Measurements from ENCODE around the gene PAK6.

Gene PAK6

DNA sequence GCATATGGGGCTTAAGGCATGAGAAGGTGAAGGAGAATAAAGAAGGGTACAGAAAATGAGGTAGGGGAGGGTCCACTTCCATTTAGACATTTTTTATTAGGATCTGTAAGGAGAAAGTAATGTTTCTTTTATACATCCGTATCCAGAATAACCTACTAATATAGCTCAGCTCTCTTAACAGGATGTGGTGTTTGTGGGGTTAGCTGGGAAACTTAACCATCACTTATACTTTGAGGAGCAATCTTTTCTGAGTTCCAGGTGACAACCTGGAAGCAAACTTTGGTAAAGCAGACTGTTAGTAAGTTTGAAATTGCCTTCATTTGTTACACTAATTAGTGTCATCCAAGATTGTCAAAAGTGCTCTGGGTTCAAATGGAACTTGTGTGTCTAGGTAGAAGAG, 41.4 kb upstream of the PAK6 start:
- Histone ChIP-seq H3K4me2 (ENCODE audit: low read length) (no peak overlapping the region), H3F3A (ENCODE audit: insufficient read depth, low read length) (no peaks in the 10 kb centered on the region; the same call in 1 of the 2 replicates), H3K79me2 (ENCODE audit: insufficient read depth, low read length) (peaks cover 12% of the 10 kb centered on the region; the same call in 1 of the 2 replicates), H3K4me1 (ENCODE audit: insufficient read depth, low read length, severe bottlenecking) (no peaks in the 10 kb centered on the region), H3K9me3 (ENCODE audit: low read length) (no peaks in the 10 kb centered on the region), H3K9ac (ENCODE audit: low read length) (no peak overlapping the region), H3K27ac (ENCODE audit: low read depth, low read length, poor library complexity, severe bottlenecking) (no peak overlapping the region), H4K20me1 (ENCODE audit: insufficient read depth, low read length) (no peaks in the 10 kb centered on the region), H3K4me3 (ENCODE audit: low read depth, low read length, poor library complexity, severe bottlenecking) (no peak overlapping the region), H3K27me3 (ENCODE audit: insufficient read depth, low read length) (no peaks in the 10 kb centered on the region), H2AFZ (ENCODE audit: low read length) (no peak overlapping the region), H3K36me3 (ENCODE audit: insufficient read depth, low read length) (peaks cover 94% of the 10 kb centered on the region), H3K9me2 (ENCODE audit: low read depth, low read length) (no peaks in the 10 kb centered on the region)
- TF ChIP-seq, protein P1, sequence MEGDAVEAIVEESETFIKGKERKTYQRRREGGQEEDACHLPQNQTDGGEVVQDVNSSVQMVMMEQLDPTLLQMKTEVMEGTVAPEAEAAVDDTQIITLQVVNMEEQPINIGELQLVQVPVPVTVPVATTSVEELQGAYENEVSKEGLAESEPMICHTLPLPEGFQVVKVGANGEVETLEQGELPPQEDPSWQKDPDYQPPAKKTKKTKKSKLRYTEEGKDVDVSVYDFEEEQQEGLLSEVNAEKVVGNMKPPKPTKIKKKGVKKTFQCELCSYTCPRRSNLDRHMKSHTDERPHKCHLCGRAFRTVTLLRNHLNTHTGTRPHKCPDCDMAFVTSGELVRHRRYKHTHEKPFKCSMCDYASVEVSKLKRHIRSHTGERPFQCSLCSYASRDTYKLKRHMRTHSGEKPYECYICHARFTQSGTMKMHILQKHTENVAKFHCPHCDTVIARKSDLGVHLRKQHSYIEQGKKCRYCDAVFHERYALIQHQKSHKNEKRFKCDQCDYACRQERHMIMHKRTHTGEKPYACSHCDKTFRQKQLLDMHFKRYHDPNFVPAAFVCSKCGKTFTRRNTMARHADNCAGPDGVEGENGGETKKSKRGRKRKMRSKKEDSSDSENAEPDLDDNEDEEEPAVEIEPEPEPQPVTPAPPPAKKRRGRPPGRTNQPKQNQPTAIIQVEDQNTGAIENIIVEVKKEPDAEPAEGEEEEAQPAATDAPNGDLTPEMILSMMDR (IDR thresholded peaks at IDR 0.05; ENCODE audit: low read length), result no peak
- TF ChIP-seq EZH2 (IDR thresholded peaks at IDR 0.05; ENCODE audit: borderline replicate concordance, low read length), result no peak

DNA sequence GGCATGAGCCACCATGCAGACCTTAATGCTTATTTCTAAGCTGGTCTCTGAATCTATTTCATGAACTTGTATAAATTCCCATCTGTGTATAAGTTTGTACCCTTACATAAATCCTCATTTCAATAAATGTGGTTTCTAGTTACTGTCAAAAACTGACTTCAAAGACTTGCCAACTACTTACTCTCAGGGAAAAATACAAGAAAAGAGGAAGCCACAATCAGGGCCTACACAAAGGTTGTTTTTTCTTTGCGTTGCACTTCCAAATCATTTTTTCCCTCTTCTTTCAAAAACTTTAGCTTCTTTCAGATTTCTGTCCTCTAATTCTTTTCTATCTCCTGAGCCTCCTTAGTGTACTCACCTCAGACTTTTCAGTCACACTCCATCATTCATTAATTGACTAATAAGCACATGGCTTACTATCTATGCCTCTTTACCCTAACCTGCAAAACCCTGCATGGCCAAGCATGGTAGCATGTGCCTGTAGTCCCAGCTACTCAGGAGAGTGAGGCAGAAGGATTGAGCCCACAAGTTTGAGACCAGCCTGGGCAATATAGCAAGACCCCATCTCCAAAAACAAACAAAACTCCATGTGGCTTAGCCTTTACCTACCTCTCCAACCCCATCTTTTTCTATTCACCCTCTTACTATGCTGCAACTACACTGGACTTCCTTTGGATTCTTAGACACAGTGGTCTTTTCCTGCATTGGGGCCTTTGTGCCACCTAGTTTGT, 40.3 kb upstream of the PAK6 start:
- Histone ChIP-seq H3F3A (ENCODE audit: insufficient read depth, low read length) (no peaks in the 10 kb centered on the region; the same call in 1 of the 2 replicates), H2AFZ (ENCODE audit: low read length) (no peak overlapping the region), H3K4me2 (ENCODE audit: low read length) (no peak overlapping the region), H3K27me3 (ENCODE audit: insufficient read depth, low read length) (no peaks in the 10 kb centered on the region), H3K4me1 (ENCODE audit: insufficient read depth, low read length, severe bottlenecking) (no peaks in the 10 kb centered on the region), H3K36me3 (ENCODE audit: insufficient read depth, low read length) (peaks cover 94% of the 10 kb centered on the region), H3K4me3 (ENCODE audit: low read depth, low read length, poor library complexity, severe bottlenecking) (no peak overlapping the region), H3K9me3 (ENCODE audit: low read length) (no peaks in the 10 kb centered on the region), H3K9ac (ENCODE audit: low read length) (no peak overlapping the region), H4K20me1 (ENCODE audit: insufficient read depth, low read length) (no peaks in the 10 kb centered on the region), H3K79me2 (ENCODE audit: insufficient read depth, low read length) (peaks cover 11% of the 10 kb centered on the region; the same call in 1 of the 2 replicates), H3K9me2 (ENCODE audit: low read depth, low read length) (no peaks in the 10 kb centered on the region), H3K27ac (ENCODE audit: low read depth, low read length, poor library complexity, severe bottlenecking) (no peak overlapping the region)
- TF ChIP-seq, protein P1 (IDR thresholded peaks at IDR 0.05; ENCODE audit: low read length), result no peak
- TF ChIP-seq EZH2 (IDR thresholded peaks at IDR 0.05; ENCODE audit: borderline replicate concordance, low read length), result no peak

DNA sequence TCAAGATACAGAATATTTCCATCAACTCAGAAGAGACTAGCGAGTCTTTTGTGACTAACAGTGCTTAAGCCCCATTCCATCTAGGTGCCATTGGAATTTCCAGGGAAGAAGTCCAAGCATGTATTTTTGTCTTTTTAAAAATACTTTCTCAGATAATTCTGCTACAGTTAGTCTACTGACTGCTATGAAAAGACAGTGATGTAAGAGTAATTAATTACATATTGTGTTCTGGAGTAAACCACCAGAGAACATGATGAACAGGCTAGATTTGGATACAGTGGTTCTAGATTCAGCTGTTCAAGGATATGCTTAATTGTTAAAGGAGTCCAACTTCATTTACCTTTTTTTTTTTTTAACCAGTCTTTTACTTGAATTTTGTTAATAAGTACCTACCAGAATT, 34.8 kb upstream of the PAK6 start:
- H3K9ac ChIP-seq (ENCODE audit: low read length), result no peak overlapping the region
- H3K36me3 ChIP-seq (ENCODE audit: insufficient read depth, low read length), result peaks cover 91% of the 10 kb centered on the region
- H3F3A ChIP-seq (ENCODE audit: insufficient read depth, low read length), result no peaks in the 10 kb centered on the region; the same call in 1 of the 2 replicates
- no peaks in the 10 kb centered on the region for H3K79me2 ChIP-seq (ENCODE audit: insufficient read depth, low read length)
- H2AFZ ChIP-seq (ENCODE audit: low read length), result no peak overlapping the region
- H3K27me3 ChIP-seq (ENCODE audit: insufficient read depth, low read length), result no peaks in the 10 kb centered on the region
- H4K20me1 ChIP-seq (ENCODE audit: insufficient read depth, low read length), result no peaks in the 10 kb centered on the region
- H3K9me3 ChIP-seq (ENCODE audit: low read length), result no peaks in the 10 kb centered on the region
- no peak overlapping the region for H3K27ac ChIP-seq (ENCODE audit: low read depth, low read length, poor library complexity, severe bottlenecking)
- H3K9me2 ChIP-seq (ENCODE audit: low read depth, low read length), result no peaks in the 10 kb centered on the region
- TF ChIP-seq EZH2 (IDR thresholded peaks at IDR 0.05; ENCODE audit: borderline replicate concordance, low read length), result no peak
- TF ChIP-seq, protein P1 (IDR thresholded peaks at IDR 0.05; ENCODE audit: low read length), result no peak
- no peak overlapping the region for H3K4me2 ChIP-seq (ENCODE audit: low read length)
- no peaks in the 10 kb centered on the region for H3K4me1 ChIP-seq (ENCODE audit: insufficient read depth, low read length, severe bottlenecking)
- no peak overlapping the region for H3K4me3 ChIP-seq (ENCODE audit: low read depth, low read length, poor library complexity, severe bottlenecking)

All from OCI-LY1 (cell line).